BLaER1 treated with 17β-estradiol and CSF1 and Interleukin-3, amounts not matched to agents 10 nM and 100 nM (cell line): Measurements from ENCODE around the gene DTX1.

Experiments
- H3K27ac ChIP-seq, 11 experiments: shearing (Covaris generic); formaldehyde crosslinking; 2 replicates each; pipeline ENCODE4 v1.8.1; 2022
- H3K27me3 ChIP-seq, 11 experiments: shearing (Covaris generic); formaldehyde crosslinking; 2 replicates each; pipeline ENCODE4 v1.8.1; 2022
- H3K36me3 ChIP-seq, 11 experiments: shearing (Covaris generic); formaldehyde crosslinking; 2 replicates each; pipeline ENCODE4 v1.8.1; 2022
- H3K4me1 ChIP-seq, 10 experiments: shearing (Covaris generic); formaldehyde crosslinking; 2 replicates each; pipeline ENCODE4 v1.8.1; 2022
- H3K4me2 ChIP-seq, 11 experiments: shearing (Covaris generic); formaldehyde crosslinking; 2 replicates each; pipeline ENCODE4 v1.8.1; 2022
- H3K4me3 ChIP-seq, 10 experiments: shearing (Covaris generic); formaldehyde crosslinking; 2 replicates each; pipeline ENCODE4 v1.8.1; 2022
- H3K9ac ChIP-seq, 11 experiments: shearing (Covaris generic); formaldehyde crosslinking; 2 replicates each; pipeline ENCODE4 v1.8.1; 2022
- H3K9me3 ChIP-seq, 11 experiments: shearing (Covaris generic); formaldehyde crosslinking; replicated peaks in 1 of 11; 2 replicates each; pipeline ENCODE4 v1.8.1; 2022
- H4K20me1 ChIP-seq, 11 experiments: shearing (Covaris generic); formaldehyde crosslinking; 2 replicates each; pipeline ENCODE4 v1.8.1; 2022
- Cebpa-rat ChIP-seq, 11 experiments: shearing (Covaris generic); IDR thresholded peaks; 2 replicates each; pipeline ENCODE4 v1.8.1; 2022

DTX1 gene

GRCh38 chr12:113090740-113091139 is 34.2 kb downstream of the DTX1 start:
- H3K4me2 ChIP-seq: peak overlapping the region in 9 of 11 experiments; percentile 53 to 81 (median 75); a peak in 17 of 22 replicates
- H3K4me3 ChIP-seq: no peak overlapping the region

DNA sequence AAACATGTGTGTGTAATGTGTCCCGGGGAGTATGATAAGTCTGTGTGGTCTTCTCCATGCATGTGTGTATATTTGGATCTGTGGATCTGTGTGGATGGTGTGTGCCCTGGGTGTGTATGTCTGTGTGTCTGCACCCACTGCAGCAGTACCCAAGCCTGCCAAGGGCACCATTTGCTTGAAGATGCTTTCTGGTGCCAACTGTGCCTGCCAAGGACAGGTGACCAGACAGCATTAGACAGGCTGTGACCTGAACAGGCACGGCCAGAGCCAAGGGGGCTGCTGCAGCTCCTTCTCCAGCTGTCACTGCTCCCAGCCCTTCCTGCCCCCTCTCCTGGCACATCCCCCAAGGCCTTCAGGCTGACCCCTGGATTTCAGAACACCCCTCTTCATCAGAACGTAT is 35.0 kb downstream of the DTX1 start:
- Histone ChIP-seq H3K4me3 (no peak overlapping the region), H3K36me3 (peaks cover 0 to 24% (median 2%) of the 10 kb centered on the region in 11 experiments; a peak in 9 of 22 replicates), H3K27ac (no peak overlapping the region), H3K4me2 (peak overlapping the region in 7 of 11 experiments; percentile 58 to 81 (median 75); a peak in 11 of 22 replicates), H3K4me1 (peaks cover 22 to 65% (median 58%) of the 10 kb centered on the region in 10 experiments), H4K20me1 (peaks cover 0 to 39% (median 9%) of the 10 kb centered on the region in 11 experiments; a peak in 8 of 22 replicates), H3K27me3 (no peaks in the 10 kb centered on the region), H3K9ac (no peak overlapping the region; a peak in 1 of 22 replicates), H3K9me3 (no peaks in the 10 kb centered on the region)
- TF ChIP-seq Cebpa-rat (IDR thresholded peaks at IDR 0.05): no peak

More at GRCh38 chr12:113090740-113091139, 34.2 kb downstream of the DTX1 start:
- no peaks in the 10 kb centered on the region for H3K27me3 ChIP-seq
- no peaks in the 10 kb centered on the region for H3K9me3 ChIP-seq
- peaks cover 0 to 18% (median 0%) of the 10 kb centered on the region in 11 experiments; a peak in 9 of 22 replicates for H3K36me3 ChIP-seq
- no peak overlapping the region for H3K9ac ChIP-seq
- no peak for TF ChIP-seq Cebpa-rat (IDR thresholded peaks at IDR 0.05)
- peaks cover 28 to 73% (median 65%) of the 10 kb centered on the region in 10 experiments for H3K4me1 ChIP-seq
- H4K20me1 ChIP-seq: peaks cover 0 to 39% (median 9%) of the 10 kb centered on the region in 11 experiments; a peak in 8 of 22 replicates
- no peak overlapping the region for H3K27ac ChIP-seq

DNA sequence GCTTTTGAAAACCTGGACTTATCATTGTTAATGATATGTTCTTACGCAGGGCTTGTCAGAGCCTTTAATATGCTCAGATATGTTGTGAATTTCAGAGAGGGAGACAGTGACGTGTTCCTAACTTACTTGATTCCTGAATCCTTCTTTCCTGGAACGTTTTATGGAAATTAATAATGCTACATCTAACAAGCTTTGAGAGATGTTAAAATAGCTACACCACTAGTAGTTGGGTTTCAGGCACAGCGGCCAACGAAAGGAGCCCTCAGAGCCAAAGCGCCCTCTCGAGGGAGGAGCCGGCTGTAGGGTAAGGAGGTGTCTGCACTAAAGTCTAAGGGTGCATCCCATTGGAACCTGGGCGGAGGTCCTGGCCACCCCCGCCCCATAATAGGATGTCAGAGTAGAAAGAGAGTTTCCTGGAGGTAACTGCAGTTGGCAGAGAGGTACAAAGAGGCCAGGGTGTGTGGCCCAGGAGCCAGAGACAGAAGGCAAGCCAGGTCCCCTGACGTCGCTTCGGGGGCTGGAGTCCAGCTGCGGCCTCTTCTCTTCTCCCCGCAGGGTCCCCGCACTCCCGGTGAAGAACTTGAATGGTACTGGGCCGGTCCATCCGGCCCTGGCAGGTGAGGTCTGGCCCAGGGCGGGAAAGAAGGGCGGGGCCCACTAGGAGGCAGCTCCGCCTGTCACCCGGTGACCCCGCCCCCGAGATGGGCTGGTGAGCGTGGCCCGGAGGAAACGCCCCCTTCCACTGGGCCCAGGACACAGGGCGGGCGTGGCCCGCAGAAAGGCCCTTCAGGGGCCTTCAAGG is 36.3 kb downstream of the DTX1 start:
- H3K4me2 ChIP-seq: peak overlapping the region; percentile 60 to 87 (median 74)

GRCh38 chr12:113093409-113094101 is 37.0 kb downstream of the DTX1 start:
- Histone ChIP-seq H3K9ac (no peak overlapping the region), H3K27me3 (no peaks in the 10 kb centered on the region), H3K36me3 (peaks cover 0 to 24% (median 11%) of the 10 kb centered on the region in 11 experiments; a peak in 10 of 22 replicates), H4K20me1 (peaks cover 0 to 48% (median 9%) of the 10 kb centered on the region in 11 experiments; a peak in 8 of 22 replicates), H3K4me1 (peaks cover 18 to 62% (median 55%) of the 10 kb centered on the region in 10 experiments), H3K9me3 (no peaks in the 10 kb centered on the region), H3K4me2 (peak overlapping the region in 4 of 11 experiments; percentile 72 to 81 (median 75); a peak in 7 of 22 replicates), H3K27ac (no peak overlapping the region), H3K4me3 (peak overlapping the region in 1 of 10 experiments; percentile 46; a peak in 1 of 20 replicates)
- TF ChIP-seq Cebpa-rat (IDR thresholded peaks at IDR 0.05): no peak

More for the DNA sequence above, 36.3 kb downstream of the DTX1 start:
- Histone ChIP-seq H3K9ac (no peak overlapping the region; a peak in 1 of 22 replicates), H3K4me1 (peaks cover 14 to 61% (median 48%) of the 10 kb centered on the region in 10 experiments; a peak in 18 of 20 replicates), H4K20me1 (peaks cover 0 to 46% (median 9%) of the 10 kb centered on the region in 11 experiments; a peak in 8 of 22 replicates), H3K27me3 (no peaks in the 10 kb centered on the region), H3K4me3 (peak overlapping the region in 6 of 10 experiments; percentile 27 to 51 (median 38); a peak in 7 of 20 replicates), H3K36me3 (peaks cover 0 to 29% (median 11%) of the 10 kb centered on the region in 11 experiments; a peak in 10 of 22 replicates), H3K9me3 (no peaks in the 10 kb centered on the region), H3K27ac (no peak overlapping the region)
- TF ChIP-seq Cebpa-rat (IDR thresholded peaks at IDR 0.05): no peak

DNA sequence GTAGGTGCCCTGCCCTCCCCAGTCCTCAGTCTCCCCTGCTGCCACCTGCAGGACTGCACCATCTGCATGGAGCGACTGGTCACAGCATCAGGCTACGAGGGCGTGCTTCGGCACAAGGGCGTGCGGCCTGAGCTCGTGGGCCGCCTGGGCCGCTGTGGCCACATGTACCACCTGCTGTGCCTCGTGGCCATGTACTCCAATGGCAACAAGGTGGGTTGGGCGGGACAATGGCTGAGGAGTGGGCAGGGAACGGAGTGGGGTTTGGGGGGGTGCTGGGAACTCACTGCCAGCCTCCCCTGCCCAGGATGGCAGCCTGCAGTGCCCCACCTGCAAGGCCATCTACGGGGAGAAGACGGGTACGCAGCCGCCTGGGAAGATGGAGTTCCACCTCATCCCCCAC is 38.2 kb downstream of the DTX1 start:
- H3K27me3 ChIP-seq: no peaks in the 10 kb centered on the region
- no peak for TF ChIP-seq Cebpa-rat (IDR thresholded peaks at IDR 0.05)
- H3K9me3 ChIP-seq: no peaks in the 10 kb centered on the region
- H3K4me3 ChIP-seq: no peak overlapping the region
- no peak overlapping the region for H3K4me2 ChIP-seq
- H3K9ac ChIP-seq: no peak overlapping the region
- peaks cover 14 to 60% (median 50%) of the 10 kb centered on the region in 10 experiments for H3K4me1 ChIP-seq
- no peak overlapping the region for H3K27ac ChIP-seq
- peaks cover 0 to 36% (median 6%) of the 10 kb centered on the region in 11 experiments; a peak in 8 of 22 replicates for H4K20me1 ChIP-seq
- peaks cover 0 to 24% (median 11%) of the 10 kb centered on the region in 11 experiments; a peak in 10 of 22 replicates for H3K36me3 ChIP-seq

- H4K20me1 ChIP-seq: peaks cover 0 to 31% (median 5%) of the 10 kb centered on the region in 11 experiments; a peak in 8 of 22 replicates
- peaks cover 10 to 58% (median 43%) of the 10 kb centered on the region in 10 experiments for H3K4me1 ChIP-seq
- no peak overlapping the region for H3K9ac ChIP-seq
- H3K36me3 ChIP-seq: peaks cover 0 to 24% (median 12%) of the 10 kb centered on the region in 11 experiments; a peak in 11 of 22 replicates
- no peak for TF ChIP-seq Cebpa-rat (IDR thresholded peaks at IDR 0.05)
- no peak overlapping the region for H3K27ac ChIP-seq
- H3K27me3 ChIP-seq: no peaks in the 10 kb centered on the region
- H3K9me3 ChIP-seq: no peaks in the 10 kb centered on the region
- H3K4me3 ChIP-seq: no peak overlapping the region
- no peak overlapping the region for H3K4me2 ChIP-seq
These were observed 38.9 kb downstream of the DTX1 start for GRCh38 chr12:113095405-113095804.

DNA sequence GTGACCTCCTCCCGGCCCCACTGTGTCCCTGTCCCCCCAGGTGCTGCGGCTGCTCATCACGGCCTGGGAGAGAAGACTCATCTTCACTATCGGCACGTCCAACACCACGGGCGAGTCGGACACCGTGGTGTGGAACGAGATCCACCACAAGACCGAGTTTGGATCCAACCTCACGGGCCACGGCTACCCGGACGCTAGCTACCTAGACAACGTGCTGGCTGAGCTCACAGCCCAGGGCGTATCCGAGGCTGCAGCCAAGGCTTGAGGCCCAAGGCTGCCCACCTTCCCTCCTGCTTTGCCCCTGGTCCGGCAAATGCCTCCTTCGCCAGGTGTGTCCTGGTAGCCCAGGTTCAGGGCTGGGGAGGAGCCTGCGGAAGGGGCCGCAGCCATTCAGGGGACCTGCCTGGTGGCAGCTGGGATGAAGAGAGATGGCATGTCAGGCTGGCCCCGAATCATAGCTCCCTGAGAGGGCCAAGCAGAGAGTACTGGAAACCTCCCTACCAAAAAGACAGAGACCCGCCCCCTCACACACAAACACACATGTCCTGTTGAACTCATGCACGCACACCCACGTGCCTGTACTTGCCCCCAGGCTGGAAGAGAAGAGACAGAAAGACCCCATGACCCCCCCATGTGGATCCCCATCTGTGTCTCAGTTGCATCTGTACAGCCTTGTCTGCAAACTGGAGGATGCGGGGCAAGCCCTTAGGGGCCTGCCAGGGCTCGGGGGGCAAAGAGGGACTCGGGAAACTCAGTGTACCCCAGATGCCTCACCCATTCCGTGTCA is 40.3 kb downstream of the DTX1 start:
- H3K36me3 ChIP-seq: peaks cover 0 to 29% (median 12%) of the 10 kb centered on the region in 11 experiments; a peak in 11 of 22 replicates
- TF ChIP-seq Cebpa-rat (IDR thresholded peaks at IDR 0.05): no peak
- H3K27ac ChIP-seq: no peak overlapping the region
- H3K9ac ChIP-seq: 0 out of 22 replicates have a peak overlapping the region, but pooled peaks of 1 of the 11 experiments have one; percentile 23
- H3K4me2 ChIP-seq: no peak overlapping the region
- H4K20me1 ChIP-seq: peaks cover 0 to 16% (median 0%) of the 10 kb centered on the region in 11 experiments; a peak in 7 of 22 replicates
- H3K27me3 ChIP-seq: no peaks in the 10 kb centered on the region
- no peaks in the 10 kb centered on the region for H3K9me3 ChIP-seq
- no peak overlapping the region for H3K4me3 ChIP-seq
- peaks cover 10 to 55% (median 35%) of the 10 kb centered on the region in 10 experiments for H3K4me1 ChIP-seq
